Astrocyte of the hippocampus (primary cell): Measurements from ENCODE around the gene DOCK9.
"Not testable (repeated sequence)": the region's sequence is repeated elsewhere in the genome, so short reads cannot be mapped to it uniquely, and the experiment has no call there.

ENCODE experiments used
- DNase-seq: peaks from one replicate; pipeline ENCODE4 v3.0.0; 2011; ENCODE audit warnings: low read depth, low spot score

Gene DOCK9

GRCh38 chr13:98916403-98916802 is 61.5 kb downstream of the DOCK9 start:
- no peak for DNase-seq

GRCh38 chr13:98915981-98916380 is 61.9 kb downstream of the DOCK9 start:
- no peak for DNase-seq

- DNase-seq: no peak
Measured at GRCh38 chr13:98915563-98915962, 62.3 kb downstream of the DOCK9 start.

- DNase-seq: no peak
Measured at GRCh38 chr13:98913741-98914140, 64.1 kb downstream of the DOCK9 start.

- DNase-seq: no peak
Measured at GRCh38 chr13:98912846-98913245, 65.0 kb downstream of the DOCK9 start.

GRCh38 chr13:98910501-98910951 is 67.3 kb downstream of the DOCK9 start:
- DNase-seq: peak; percentile 45

GRCh38 chr13:98909016-98909415 is 68.8 kb downstream of the DOCK9 start:
- no peak for DNase-seq

- no peak for DNase-seq
Measured at GRCh38 chr13:98906746-98907502, 70.9 kb downstream of the DOCK9 start.

- no peak for DNase-seq
Measured at GRCh38 chr13:98905199-98905598, 72.7 kb downstream of the DOCK9 start.

GRCh38 chr13:98900442-98900841 is 77.4 kb downstream of the DOCK9 start:
- no peak for DNase-seq

- no peak for DNase-seq
Measured at GRCh38 chr13:98897706-98898105, 80.2 kb downstream of the DOCK9 start.

- DNase-seq: no peak
Measured at GRCh38 chr13:98896868-98897144, 81.1 kb downstream of the DOCK9 start.

GRCh38 chr13:98896083-98896867 is 81.6 kb downstream of the DOCK9 start:
- DNase-seq: no peak

- DNase-seq: not testable (repeated sequence)
Measured at GRCh38 chr13:98894814-98895213, 83.0 kb downstream of the DOCK9 start.

GRCh38 chr13:98893371-98893770 is 84.5 kb downstream of the DOCK9 start:
- no peak for DNase-seq

- no peak for DNase-seq
Measured at GRCh38 chr13:98892821-98893220, 85.0 kb downstream of the DOCK9 start.

- no peak for DNase-seq
Measured at GRCh38 chr13:98892077-98892476, 85.8 kb downstream of the DOCK9 start.

GRCh38 chr13:98890925-98891324 is 86.9 kb downstream of the DOCK9 start:
- DNase-seq: no peak

GRCh38 chr13:98890186-98890585 is 87.7 kb downstream of the DOCK9 start:
- peak; percentile 66 for DNase-seq

GRCh38 chr13:98889419-98890085 is 88.3 kb downstream of the DOCK9 start:
- no peak for DNase-seq

GRCh38 chr13:98888890-98889279 is 89.0 kb downstream of the DOCK9 start:
- DNase-seq: no peak

- no peak for DNase-seq
Measured at GRCh38 chr13:98888222-98888889, 89.5 kb downstream of the DOCK9 start.
